ENCODE data around the gene TMEM218. TPM values are rescaled to one million over a fixed set of nuclear protein-coding genes. Genes with fewer than 3 reads are reported as not detected.

TMEM218 gene
- total RNA-seq, 1 experiment from 2014 or later = 14.5 TPM

DNA sequence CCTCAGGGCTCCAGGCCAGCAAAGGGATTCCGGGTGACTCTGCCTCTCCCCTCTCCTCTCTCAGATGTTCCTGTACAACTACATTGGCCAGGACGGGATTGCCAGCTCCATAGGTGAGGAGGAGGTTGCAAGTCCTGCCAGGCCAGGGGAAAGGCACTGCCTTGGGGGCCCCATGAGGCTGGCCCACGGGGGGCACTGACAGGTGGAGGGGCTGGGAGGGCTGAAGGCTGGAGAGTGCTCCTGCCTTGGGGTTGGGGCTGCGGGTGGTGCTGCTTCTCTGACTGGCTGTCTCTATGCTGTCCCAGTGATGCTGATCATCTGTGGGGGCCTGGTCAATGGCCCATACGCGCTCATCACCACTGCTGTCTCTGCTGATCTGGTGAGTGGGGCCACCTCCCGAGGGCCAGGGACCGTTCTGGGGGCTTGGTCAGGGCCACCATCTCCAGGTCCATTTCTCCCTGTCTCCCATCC, 26.6 kb downstream of the TMEM218 start:
- no peaks in the 10 kb centered on the region for H3K27me3 Mint-ChIP-seq (ENCODE audit: unreplicated experiment)
- no peak overlapping the region for H3K27ac Mint-ChIP-seq (ENCODE audit: unreplicated experiment)
- BruUV-seq (replicated peaks) = no TSS peak
- H3K9me3 Mint-ChIP-seq (ENCODE audit: low read depth, unreplicated experiment) = no peaks in the 10 kb centered on the region
- TF ChIP-seq CTCF (IDR thresholded peaks at IDR 0.05; ENCODE audit: unreplicated experiment) = no peak
- peaks cover 19% of the 10 kb centered on the region for H3K4me1 Mint-ChIP-seq (ENCODE audit: low read depth, unreplicated experiment)
- CTCF ChIA-PET = interaction anchor here (0.7 kb wide), 1 partner anchor 52 kb away, joined by 3 read pairs; no protein-coding TSS in a partner anchor
- peaks cover 19% of the 10 kb centered on the region for H3K36me3 Mint-ChIP-seq (ENCODE audit: insufficient read depth, unreplicated experiment)
- H3K4me3 Mint-ChIP-seq (ENCODE audit: low read depth, unreplicated experiment) = no peak overlapping the region
- intact Hi-C loops (cut with micrococcal nuclease; ENCODE audit: unreplicated experiment) = no loop called here
- no peak for DNase-seq

DNA sequence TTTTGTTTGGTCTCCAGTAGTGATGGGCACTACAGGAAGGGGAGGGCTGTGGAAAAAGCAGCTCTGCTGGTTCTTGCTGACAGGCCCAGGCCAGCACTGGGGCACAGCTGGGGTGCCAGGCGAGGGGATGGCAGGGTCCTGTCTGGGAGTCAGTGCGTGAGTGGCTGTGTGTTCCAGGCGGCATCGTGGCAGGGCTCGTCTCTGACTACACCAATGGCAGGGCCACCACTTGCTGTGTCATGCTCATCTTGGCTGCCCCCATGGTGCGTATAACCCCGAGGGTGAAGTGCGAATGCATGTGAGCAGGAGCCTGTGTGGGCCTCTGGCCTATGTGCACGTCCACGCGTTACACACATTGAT, 27.4 kb downstream of the TMEM218 start:
- Mint-ChIP-seq H3K4me1 (ENCODE audit: low read depth, unreplicated experiment) (peaks cover 19% of the 10 kb centered on the region), H3K4me3 (ENCODE audit: low read depth, unreplicated experiment) (no peak overlapping the region), H3K9me3 (ENCODE audit: low read depth, unreplicated experiment) (no peaks in the 10 kb centered on the region), H3K36me3 (ENCODE audit: insufficient read depth, unreplicated experiment) (peaks cover 19% of the 10 kb centered on the region), H3K27ac (ENCODE audit: unreplicated experiment) (no peak overlapping the region), H3K27me3 (ENCODE audit: unreplicated experiment) (no peaks in the 10 kb centered on the region)
- CTCF ChIA-PET = no interaction called here
- DNase-seq = no peak
- intact Hi-C loops (cut with micrococcal nuclease; ENCODE audit: unreplicated experiment) = no loop called here
- BruUV-seq (replicated peaks) = no TSS peak
- TF ChIP-seq CTCF (IDR thresholded peaks at IDR 0.05; ENCODE audit: unreplicated experiment) = no peak

DNA sequence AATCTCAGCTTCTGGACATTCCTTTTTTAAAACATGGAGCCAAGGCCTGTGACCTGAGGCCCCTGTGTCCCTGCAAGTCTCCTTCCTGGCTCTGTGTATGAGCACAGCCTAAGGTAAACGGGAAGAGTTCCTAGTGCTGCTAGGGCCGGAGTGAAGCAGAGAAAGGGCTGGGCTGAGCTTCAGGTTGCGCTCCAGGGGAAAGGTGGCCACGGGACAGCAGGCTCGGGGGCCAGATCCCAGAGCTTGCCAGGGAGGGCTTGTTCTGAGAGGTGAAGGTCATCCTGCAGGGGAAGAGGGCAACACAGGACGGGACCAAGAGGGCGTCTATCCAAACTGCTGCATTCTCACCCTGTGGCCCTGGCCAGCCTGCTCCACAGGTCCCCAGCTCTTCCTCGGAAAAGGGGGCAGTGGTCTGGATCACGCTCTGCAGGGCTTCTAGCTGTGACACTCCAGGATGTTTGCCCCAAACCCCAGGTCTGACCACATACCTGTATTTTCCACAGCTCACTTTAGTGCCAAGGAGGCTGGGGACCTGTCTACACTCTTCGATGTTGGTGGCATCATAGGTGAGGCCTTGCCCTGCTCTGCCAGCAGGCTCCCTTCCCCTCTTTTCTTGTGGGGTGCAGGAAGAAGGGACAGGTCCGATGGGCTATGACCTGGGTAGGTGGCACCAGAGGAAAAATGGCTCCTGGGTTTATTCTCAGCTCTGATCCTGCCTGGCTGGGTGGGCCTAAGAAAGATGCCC, 27.9 kb downstream of the TMEM218 start:
- Mint-ChIP-seq H3K9me3 (ENCODE audit: low read depth, unreplicated experiment) (no peaks in the 10 kb centered on the region), H3K27me3 (ENCODE audit: unreplicated experiment) (no peaks in the 10 kb centered on the region), H3K4me3 (ENCODE audit: low read depth, unreplicated experiment) (peak overlapping the region; percentile 21), H3K36me3 (ENCODE audit: insufficient read depth, unreplicated experiment) (peaks cover 19% of the 10 kb centered on the region), H3K27ac (ENCODE audit: unreplicated experiment) (peak overlapping the region; percentile 66), H3K4me1 (ENCODE audit: low read depth, unreplicated experiment) (peaks cover 19% of the 10 kb centered on the region)
- CTCF ChIA-PET = no interaction called here
- TF ChIP-seq CTCF (IDR thresholded peaks at IDR 0.05; ENCODE audit: unreplicated experiment) = no peak
- no peak for DNase-seq
- intact Hi-C loops (cut with micrococcal nuclease; ENCODE audit: unreplicated experiment) = no loop called here
- no TSS peak for BruUV-seq (replicated peaks)

GRCh38 chr11:125082611-125083311, 28.7 kb downstream of the TMEM218 start:
- DNase-seq = peak; percentile 41
- peaks cover 19% of the 10 kb centered on the region for H3K4me1 Mint-ChIP-seq (ENCODE audit: low read depth, unreplicated experiment)
- peak overlapping the region; percentile 66 for H3K27ac Mint-ChIP-seq (ENCODE audit: unreplicated experiment)
- intact Hi-C loops (cut with micrococcal nuclease; ENCODE audit: unreplicated experiment) = no loop called here
- no peaks in the 10 kb centered on the region for H3K9me3 Mint-ChIP-seq (ENCODE audit: low read depth, unreplicated experiment)
- no peaks in the 10 kb centered on the region for H3K27me3 Mint-ChIP-seq (ENCODE audit: unreplicated experiment)
- H3K4me3 Mint-ChIP-seq (ENCODE audit: low read depth, unreplicated experiment) = peak overlapping the region; percentile 21
- no peak for TF ChIP-seq CTCF (IDR thresholded peaks at IDR 0.05; ENCODE audit: unreplicated experiment)
- CTCF ChIA-PET = interaction anchor here (1.2 kb wide), 1 partner anchor 8 kb away, joined by 4 read pairs; no protein-coding TSS in a partner anchor
- BruUV-seq (replicated peaks) = no TSS peak
- H3K36me3 Mint-ChIP-seq (ENCODE audit: insufficient read depth, unreplicated experiment) = peaks cover 19% of the 10 kb centered on the region
